Activated CD4-positive, alpha-beta T cell treated with anti-CD3 and anti-CD28 coated beads, Interleukin-2, amount 10 ng/mL, durations not matched to agents 7 days and 5 days (primary cell): ENCODE results near the gene TMEM255A. TPM values are rescaled to one million over a fixed set of nuclear protein-coding genes. Genes with fewer than 3 reads are reported as not detected.

ENCODE experiments used
- CTCF ChIA-PET: fragments of 350-600 bp; sonication (Branson Sonifier 250); formaldehyde crosslinking; loops from one replicate; lab custom pipeline; 2021; ENCODE audit warnings: antibody characterized with exemption; lab: Charles Lee
- POLR2A ChIA-PET: fragments of 350-600 bp; sonication (Branson Sonifier 250); formaldehyde crosslinking; loops from one replicate; lab custom pipeline; 2021; ENCODE audit warnings: antibody characterized with exemption; lab: Charles Lee
- DNase-seq: peaks from one replicate; pipeline ENCODE4 v3.0.0-alpha.2; 2020
- H3K27ac Mint-ChIP-seq: one replicate; pipeline ENCODE4 v1.8.0; 2021; ENCODE audit warnings: mild to moderate bottlenecking, moderate library complexity, mixed read lengths
- H3K27me3 Mint-ChIP-seq: one replicate; pipeline ENCODE4 v1.8.0; 2021; ENCODE audit warnings: mixed read lengths
- H3K36me3 Mint-ChIP-seq: one replicate; pipeline ENCODE4 v1.8.0; 2021; ENCODE audit warnings: low read depth, mixed read lengths
- H3K4me1 Mint-ChIP-seq: one replicate; pipeline ENCODE4 v1.8.0; 2021; ENCODE audit warnings: mixed read lengths
- H3K4me3 Mint-ChIP-seq: one replicate; pipeline ENCODE4 v1.8.0; 2021; ENCODE audit warnings: mild to moderate bottlenecking, moderate library complexity, mixed read lengths
- H3K9me3 Mint-ChIP-seq: one replicate; pipeline ENCODE4 v1.8.0; 2021; ENCODE audit warnings: mixed read lengths
- total RNA-seq, 2 experiments: library from RNA; stranded (reverse); gene quantifications; one replicate each; pipeline ENCODE4 v1.2.3, GENCODE V29; 2021

TMEM255A gene
- total RNA-seq, 2 experiments from 2014 or later = not detected

DNA sequence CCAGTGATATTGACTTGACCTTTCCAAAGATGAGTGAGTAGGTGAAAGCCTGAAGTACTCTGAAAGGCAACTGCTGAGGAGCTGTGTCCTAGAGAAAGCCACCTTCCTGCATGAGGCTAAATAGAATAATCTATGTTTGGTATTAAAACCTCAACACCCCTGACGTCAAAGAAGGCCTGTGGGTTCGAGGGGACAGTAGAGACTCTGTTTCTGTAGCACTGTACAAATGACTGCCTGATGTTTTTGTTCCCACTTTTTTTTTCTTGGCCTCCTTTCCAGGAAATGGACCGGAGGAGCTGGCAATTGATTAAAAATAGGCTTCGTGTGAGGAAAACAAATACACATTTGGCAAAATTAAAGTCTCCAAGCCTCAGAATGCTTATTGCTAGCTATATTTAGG lies 29.5 kb downstream of the TMEM255A start:
- H3K27ac Mint-ChIP-seq = no peak overlapping the region
- no peak for DNase-seq
- no peaks in the 10 kb centered on the region for H3K36me3 Mint-ChIP-seq
- POLR2A ChIA-PET = no interaction called here
- H3K4me3 Mint-ChIP-seq = no peak overlapping the region
- H3K4me1 Mint-ChIP-seq = no peaks in the 10 kb centered on the region
- H3K27me3 Mint-ChIP-seq = peaks cover 1% of the 10 kb centered on the region
- no peaks in the 10 kb centered on the region for H3K9me3 Mint-ChIP-seq
- CTCF ChIA-PET = interaction anchor here (1.7 kb wide), 1 partner anchor 8 kb away, joined by 4 read pairs; no protein-coding TSS in a partner anchor

DNA sequence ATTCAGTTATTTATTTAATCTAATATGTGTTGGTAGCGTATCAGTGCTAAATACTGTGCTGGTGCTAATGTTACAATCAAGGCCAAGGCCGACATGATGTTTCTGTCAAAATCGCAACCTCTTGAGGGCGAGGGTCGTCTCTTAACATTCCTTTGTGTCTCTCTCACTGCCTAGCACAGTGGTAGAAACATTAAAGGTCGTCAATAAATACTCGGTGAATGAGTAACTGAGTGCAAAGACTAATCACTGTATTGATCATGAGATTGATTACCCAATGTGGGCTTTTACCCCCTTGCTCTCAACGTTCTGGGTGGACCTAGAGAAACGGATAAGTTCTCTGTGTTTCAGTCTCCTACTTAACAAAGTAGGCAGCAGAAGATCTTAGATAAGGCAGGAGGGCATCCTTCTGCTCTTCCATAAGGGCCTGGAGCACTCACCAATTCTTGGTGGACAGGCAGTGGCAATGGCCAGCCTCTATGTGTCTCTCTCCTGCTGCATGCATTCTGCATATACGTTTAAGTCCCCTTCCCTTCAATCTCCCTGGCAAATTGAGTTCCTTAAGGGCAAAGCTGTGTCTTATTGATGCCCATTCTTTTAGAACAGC lies 30.1 kb downstream of the TMEM255A start:
- Mint-ChIP-seq H3K4me1 (no peaks in the 10 kb centered on the region), H3K9me3 (no peaks in the 10 kb centered on the region), H3K27ac (no peak overlapping the region), H3K4me3 (no peak overlapping the region), H3K36me3 (no peaks in the 10 kb centered on the region), H3K27me3 (peaks cover 1% of the 10 kb centered on the region)
- POLR2A ChIA-PET = no interaction called here
- no peak for DNase-seq
- CTCF ChIA-PET = interaction anchor here (1.0 to 1.7 kb wide), 2 partner anchors 9 to 138 kb away, joined by 3 to 4 read pairs; no protein-coding TSS in a partner anchor

DNA sequence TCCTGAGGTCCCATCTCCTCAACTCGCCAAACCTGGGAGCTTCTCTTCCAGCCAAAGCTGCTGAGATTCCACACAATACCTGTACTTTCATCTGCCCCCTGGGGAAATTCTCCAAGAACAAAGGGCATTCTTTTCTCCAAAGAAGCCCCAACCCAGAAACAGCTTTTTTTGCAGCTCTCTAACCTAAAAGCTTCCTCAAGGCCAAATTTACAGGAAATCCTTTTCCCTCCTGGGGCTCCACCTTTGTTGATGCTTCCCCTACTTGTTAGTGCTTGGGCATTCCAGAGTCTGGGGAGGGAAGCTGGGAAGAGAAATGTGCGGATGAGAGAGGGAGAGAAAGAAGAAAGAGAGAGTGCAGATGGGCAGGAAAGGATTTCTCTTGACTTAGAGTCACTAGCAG lies 36.3 kb downstream of the TMEM255A start:
- ChIA-PET POLR2A (no interaction called here), CTCF (interaction anchor here (1.3 to 1.6 kb wide), 2 partner anchors 12 to 21 kb away, joined by 3 to 4 read pairs; no protein-coding TSS in a partner anchor)
- no peaks in the 10 kb centered on the region for H3K36me3 Mint-ChIP-seq
- H3K27ac Mint-ChIP-seq = no peak overlapping the region
- DNase-seq = no peak
- no peak overlapping the region for H3K4me3 Mint-ChIP-seq
- peaks cover under 1% of the 10 kb centered on the region for H3K4me1 Mint-ChIP-seq
- peaks cover 2% of the 10 kb centered on the region for H3K27me3 Mint-ChIP-seq
- H3K9me3 Mint-ChIP-seq = no peaks in the 10 kb centered on the region

- H3K36me3 Mint-ChIP-seq = no peaks in the 10 kb centered on the region
- H3K9me3 Mint-ChIP-seq = no peaks in the 10 kb centered on the region
- no peak for DNase-seq
- H3K4me3 Mint-ChIP-seq = no peak overlapping the region
- ChIA-PET POLR2A (no interaction called here), CTCF (interaction anchor here (1.3 kb wide), 1 partner anchor 20 kb away, joined by 4 read pairs; no protein-coding TSS in a partner anchor)
- peaks cover 8% of the 10 kb centered on the region for H3K4me1 Mint-ChIP-seq
- peaks cover 2% of the 10 kb centered on the region for H3K27me3 Mint-ChIP-seq
- no peak overlapping the region for H3K27ac Mint-ChIP-seq
Observed at GRCh38 chrX:120274145-120274544, 37.1 kb downstream of the TMEM255A start.

- DNase-seq = no peak
- peaks cover 2% of the 10 kb centered on the region for H3K27me3 Mint-ChIP-seq
- no peak overlapping the region for H3K4me3 Mint-ChIP-seq
- no peaks in the 10 kb centered on the region for H3K9me3 Mint-ChIP-seq
- POLR2A ChIA-PET = no interaction called here
- no peak overlapping the region for H3K27ac Mint-ChIP-seq
- CTCF ChIA-PET = interaction anchor here (1.1 kb wide), 1 partner anchor 21 kb away, joined by 3 read pairs; the partner anchor contains the start of gene ZBTB33
- peaks cover 8% of the 10 kb centered on the region for H3K4me1 Mint-ChIP-seq
- no peaks in the 10 kb centered on the region for H3K36me3 Mint-ChIP-seq
Observed at GRCh38 chrX:120271218-120271617, 40.0 kb downstream of the TMEM255A start.

DNA sequence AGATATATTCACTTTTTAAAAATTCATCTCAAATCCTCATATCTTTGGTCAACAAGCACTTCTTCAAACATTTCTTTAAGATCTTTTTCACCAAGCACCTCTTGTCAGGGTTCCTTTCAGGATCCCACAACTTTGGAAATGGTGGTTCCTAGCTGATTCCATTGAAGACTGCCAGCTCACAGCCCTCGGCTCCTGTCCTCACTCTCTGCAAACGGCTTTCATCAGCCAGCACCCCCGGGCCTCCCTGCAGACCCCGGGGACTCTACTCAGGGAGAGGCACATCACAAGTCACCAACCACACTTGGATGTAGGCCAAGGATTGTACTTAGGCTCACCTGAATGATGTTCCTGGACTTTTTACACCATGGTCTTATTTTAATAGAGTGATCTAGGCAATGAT lies 40.7 kb downstream of the TMEM255A start:
- ChIA-PET CTCF (interaction anchor here (1.8 kb wide), 1 partner anchor 20 kb away, joined by 4 read pairs; the partner anchor contains the start of gene ZBTB33), POLR2A (no interaction called here)
- peaks cover 2% of the 10 kb centered on the region for H3K27me3 Mint-ChIP-seq
- H3K27ac Mint-ChIP-seq = no peak overlapping the region
- H3K36me3 Mint-ChIP-seq = no peaks in the 10 kb centered on the region
- no peak overlapping the region for H3K4me3 Mint-ChIP-seq
- H3K4me1 Mint-ChIP-seq = peaks cover 8% of the 10 kb centered on the region
- DNase-seq = no peak
- H3K9me3 Mint-ChIP-seq = no peaks in the 10 kb centered on the region

DNA sequence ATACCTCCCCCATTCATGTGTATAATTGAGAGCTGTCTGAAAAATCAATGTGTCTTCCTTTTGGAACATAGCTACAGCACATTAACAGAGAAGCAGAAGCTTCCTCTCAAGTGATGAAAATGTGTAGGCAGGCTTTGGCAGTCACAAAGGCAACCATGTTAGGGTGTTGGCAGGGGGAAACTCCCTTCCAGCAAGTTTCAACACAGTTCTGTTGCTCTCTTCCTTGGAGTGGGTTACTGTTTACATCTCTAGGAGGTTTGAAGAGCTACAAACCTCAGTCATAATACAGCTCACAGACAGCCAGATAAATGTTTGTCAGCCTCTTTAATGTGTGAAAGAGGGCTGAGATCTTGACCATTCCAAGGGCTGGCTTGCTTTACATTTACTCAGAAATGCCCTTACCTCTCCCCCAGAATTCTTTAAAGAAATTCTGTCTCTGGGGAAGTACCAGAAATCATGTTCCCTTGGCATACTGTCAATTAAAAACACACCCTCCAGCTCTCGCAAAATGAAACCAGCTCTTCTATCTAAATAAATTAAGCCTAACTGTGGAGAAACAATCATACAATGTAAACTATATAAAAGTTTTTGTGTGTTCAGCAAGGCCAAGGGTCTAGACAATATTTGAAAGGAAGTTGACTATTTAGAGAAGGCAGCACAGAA lies 41.8 kb downstream of the TMEM255A start:
- Mint-ChIP-seq H3K4me3 (no peak overlapping the region), H3K9me3 (no peaks in the 10 kb centered on the region), H3K27ac (no peak overlapping the region), H3K27me3 (peaks cover 2% of the 10 kb centered on the region), H3K36me3 (no peaks in the 10 kb centered on the region), H3K4me1 (peaks cover 8% of the 10 kb centered on the region)
- ChIA-PET POLR2A (no interaction called here), CTCF (interaction anchor here (0.9 to 1.8 kb wide), 2 partner anchors 19 to 56 kb away, joined by 3 to 4 read pairs; partner anchors contain the start of gene ZBTB33)
- DNase-seq = no peak

DNA sequence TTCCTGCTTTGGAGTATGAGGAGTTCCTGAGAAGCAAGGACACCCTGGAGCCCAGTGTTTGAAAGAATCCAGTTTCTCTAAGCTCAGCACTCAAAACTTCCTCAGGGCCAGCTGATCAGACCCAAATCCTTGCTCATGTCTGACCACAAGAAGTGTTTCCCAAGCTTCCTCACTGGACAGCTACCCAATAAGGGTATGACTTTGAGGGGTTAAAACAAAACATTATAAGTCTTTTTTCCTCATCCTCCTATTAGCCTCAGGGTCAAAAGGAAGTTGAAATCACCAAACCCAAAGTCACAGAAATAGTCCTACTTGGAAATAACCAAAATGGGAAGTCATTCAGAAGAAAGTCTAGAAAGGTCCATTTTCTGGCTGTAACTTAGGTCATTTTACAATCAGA lies 46.9 kb downstream of the TMEM255A start:
- no peaks in the 10 kb centered on the region for H3K27me3 Mint-ChIP-seq
- peaks cover 2% of the 10 kb centered on the region for H3K4me1 Mint-ChIP-seq
- no peak overlapping the region for H3K27ac Mint-ChIP-seq
- no peaks in the 10 kb centered on the region for H3K9me3 Mint-ChIP-seq
- POLR2A ChIA-PET = no interaction called here
- no peak for DNase-seq
- no peaks in the 10 kb centered on the region for H3K36me3 Mint-ChIP-seq
- H3K4me3 Mint-ChIP-seq = no peak overlapping the region
- CTCF ChIA-PET = interaction anchor here (2.4 kb wide), 1 partner anchor 14 kb away, joined by 7 read pairs; the partner anchor contains the start of gene ZBTB33

DNA sequence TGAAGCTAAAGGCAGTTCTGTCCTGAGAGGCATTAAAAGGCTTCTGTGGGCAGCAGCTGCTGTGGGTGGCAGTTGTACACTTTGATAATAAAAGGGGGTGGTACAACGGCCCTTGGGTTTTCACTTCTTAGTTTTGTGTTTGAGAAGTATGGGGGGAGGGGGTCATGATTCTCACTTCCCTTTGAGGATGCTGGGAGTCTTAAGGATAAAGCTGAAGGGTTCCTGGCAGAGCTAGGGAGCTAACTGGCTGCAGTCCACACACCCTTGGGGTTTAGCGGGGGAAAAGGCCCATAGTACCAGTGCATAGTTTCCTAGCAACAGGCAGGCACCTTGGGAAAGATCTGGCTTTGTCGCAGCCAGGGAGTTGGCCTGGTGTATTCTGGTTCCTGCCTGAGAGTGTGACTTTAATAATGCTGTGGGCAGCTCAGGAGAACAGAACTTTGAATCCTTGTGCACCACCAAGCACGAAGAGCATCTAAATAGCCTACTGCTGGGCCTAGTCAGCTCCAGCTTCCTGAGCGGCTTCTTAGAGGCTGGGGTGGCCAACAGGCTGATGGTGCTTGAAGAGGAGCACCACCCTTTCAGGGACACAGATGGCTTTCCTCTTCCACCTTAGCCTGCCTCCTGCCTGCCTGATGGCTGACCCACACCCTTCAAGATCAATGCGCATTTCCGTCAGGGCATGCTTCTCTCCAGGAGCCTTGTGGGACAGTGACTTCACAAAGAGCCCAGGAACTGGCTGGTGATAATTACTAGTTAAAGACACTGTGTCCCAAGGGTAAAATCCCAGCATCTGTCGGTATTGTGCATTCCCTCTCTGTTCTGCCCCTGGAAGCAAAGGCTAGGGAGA lies 48.2 kb downstream of the TMEM255A start:
- CTCF ChIA-PET = interaction anchor here (2.4 kb wide), 1 partner anchor 13 kb away, joined by 7 read pairs; the partner anchor contains the start of gene ZBTB33
- Mint-ChIP-seq H3K27ac (no peak overlapping the region), H3K4me3 (no peak overlapping the region)

GRCh38 chrX:120260369-120260768 lies 50.9 kb downstream of the TMEM255A start:
- Mint-ChIP-seq H3K27me3 (no peaks in the 10 kb centered on the region), H3K27ac (no peak overlapping the region)
- POLR2A ChIA-PET = no interaction called here

More for the DNA sequence above, 48.2 kb downstream of the TMEM255A start:
- DNase-seq = no peak
- Mint-ChIP-seq H3K27me3 (no peaks in the 10 kb centered on the region), H3K9me3 (no peaks in the 10 kb centered on the region), H3K36me3 (peaks cover under 1% of the 10 kb centered on the region), H3K4me1 (no peaks in the 10 kb centered on the region)
- POLR2A ChIA-PET = no interaction called here

DNA sequence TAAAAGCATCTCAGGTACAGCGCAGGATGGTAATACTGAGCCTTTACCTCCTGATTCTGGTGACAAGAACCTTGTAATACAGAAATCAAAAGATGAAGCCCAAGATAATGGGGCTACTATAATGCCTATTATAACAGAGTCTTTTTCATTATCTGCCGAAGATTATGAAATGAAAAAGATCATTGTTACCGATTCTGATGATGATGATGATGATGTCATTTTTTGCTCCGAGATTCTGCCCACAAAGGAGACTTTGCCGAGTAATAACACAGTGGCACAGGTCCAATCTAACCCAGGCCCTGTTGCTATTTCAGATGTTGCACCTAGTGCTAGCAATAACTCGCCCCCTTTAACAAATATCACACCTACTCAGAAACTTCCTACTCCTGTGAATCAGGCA lies 57.5 kb downstream of the TMEM255A start:
- Mint-ChIP-seq H3K27me3 (no peaks in the 10 kb centered on the region), H3K36me3 (peaks cover 36% of the 10 kb centered on the region), H3K9me3 (no peaks in the 10 kb centered on the region), H3K27ac (no peak overlapping the region), H3K4me3 (no peak overlapping the region), H3K4me1 (peaks cover 25% of the 10 kb centered on the region)
- CTCF ChIA-PET = interaction anchor here (1.5 kb wide), 1 partner anchor 20 kb away, joined by 4 read pairs; no protein-coding TSS in a partner anchor
- DNase-seq = no peak
- POLR2A ChIA-PET = no interaction called here

More at GRCh38 chrX:120260369-120260768, 50.9 kb downstream of the TMEM255A start:
- peaks cover 1% of the 10 kb centered on the region for H3K4me1 Mint-ChIP-seq
- H3K4me3 Mint-ChIP-seq = no peak overlapping the region
- no peak for DNase-seq
- H3K9me3 Mint-ChIP-seq = no peaks in the 10 kb centered on the region
- H3K36me3 Mint-ChIP-seq = peaks cover 15% of the 10 kb centered on the region
- CTCF ChIA-PET = interaction anchor here (1.2 kb wide), 1 partner anchor 9 kb away, joined by 6 read pairs; the partner anchor contains the start of gene ZBTB33

- peak; percentile 15 for DNase-seq
- peak overlapping the region; percentile 91 for H3K4me3 Mint-ChIP-seq
- POLR2A ChIA-PET = no interaction called here
- peaks cover 27% of the 10 kb centered on the region for H3K36me3 Mint-ChIP-seq
- no peaks in the 10 kb centered on the region for H3K9me3 Mint-ChIP-seq
- peaks cover 33% of the 10 kb centered on the region for H3K4me1 Mint-ChIP-seq
- CTCF ChIA-PET = interaction anchor here (1.6 to 2.0 kb wide), 2 partner anchors 9 to 18 kb away, joined by 4 to 6 read pairs; no protein-coding TSS in a partner anchor
- H3K27me3 Mint-ChIP-seq = no peaks in the 10 kb centered on the region
- H3K27ac Mint-ChIP-seq = peak overlapping the region; percentile 97
Observed at GRCh38 chrX:120251471-120252011, 59.7 kb downstream of the TMEM255A start.
